Measurements from ENCODE around the gene VPS26C.
"Not testable (repeated sequence)": the region's sequence is repeated elsewhere in the genome, so short reads cannot be mapped to it uniquely, and the experiment has no call there.

Gene VPS26C

GRCh38 chr21:37227071-37228002 is 39.8 kb downstream of the VPS26C start:
- no peak overlapping the region for H3K27ac ChIP-seq
- no peak for TF ChIP-seq CTCF (conservative IDR thresholded peaks at IDR 0.05)

GRCh38 chr21:37226041-37226920 is 40.9 kb downstream of the VPS26C start:
- TF ChIP-seq CTCF (conservative IDR thresholded peaks at IDR 0.05) (no peak), ZFX (IDR thresholded peaks at IDR 0.05) (no peak)
- no peak overlapping the region for H3K27ac ChIP-seq

- H3K27ac ChIP-seq: no peak overlapping the region
- TF ChIP-seq ZFX (IDR thresholded peaks at IDR 0.05): no peak
- TF ChIP-seq CTCF (conservative IDR thresholded peaks at IDR 0.05): no peak
These were observed 42.0 kb downstream of the VPS26C start for GRCh38 chr21:37224861-37225839.

DNA sequence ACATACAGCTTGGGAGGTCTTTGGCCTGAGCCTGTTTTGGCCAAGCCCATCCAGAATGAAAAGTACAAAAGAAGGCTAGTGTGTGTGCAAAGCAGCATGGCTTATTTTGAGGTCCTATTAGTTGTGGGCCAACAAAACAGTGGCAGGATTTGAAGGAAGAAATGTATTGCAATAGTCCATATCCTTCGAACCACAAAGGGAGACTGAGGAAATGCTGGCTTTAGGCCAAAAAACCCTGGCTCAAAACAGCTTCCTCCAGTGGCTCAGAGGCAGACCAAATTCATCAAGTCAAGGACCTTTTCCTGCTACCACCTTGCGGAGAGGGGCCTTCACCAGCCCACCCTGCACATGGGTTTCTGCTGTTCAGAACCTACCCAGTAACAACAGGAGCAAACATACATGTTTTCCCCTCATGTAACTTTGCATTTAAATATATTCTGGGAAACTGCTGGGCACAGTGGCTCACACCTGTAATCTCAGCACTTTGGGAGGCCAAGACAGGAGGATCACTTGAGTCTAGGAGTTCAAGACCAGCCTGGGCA is 43.3 kb downstream of the VPS26C start:
- no peak overlapping the region for H3K27ac ChIP-seq
- no peak for TF ChIP-seq CTCF (conservative IDR thresholded peaks at IDR 0.05)
- no peak for TF ChIP-seq ZFX (IDR thresholded peaks at IDR 0.05)

DNA sequence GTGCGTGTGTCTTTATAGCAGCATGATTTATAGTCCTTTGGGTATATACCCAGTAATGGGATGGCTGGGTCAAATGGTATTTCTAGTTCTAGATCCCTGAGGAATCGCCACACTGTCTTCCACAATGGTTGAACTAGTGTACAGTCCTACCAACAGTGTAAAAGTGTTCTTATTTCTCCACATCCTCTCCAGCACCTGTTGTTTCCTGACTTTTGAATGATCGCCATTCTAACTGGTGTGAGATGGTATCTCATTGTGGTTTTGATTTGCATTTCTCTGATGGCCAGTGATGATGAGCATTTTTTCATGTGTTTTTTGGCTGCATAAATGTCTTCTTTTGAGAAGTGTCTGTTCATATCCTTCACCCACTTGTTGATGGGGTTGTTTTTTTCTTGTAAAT is 44.9 kb downstream of the VPS26C start:
- H3K27ac ChIP-seq: not testable (repeated sequence)

GRCh38 chr21:37220981-37221664 is 46.0 kb downstream of the VPS26C start:
- no peak for TF ChIP-seq CTCF (conservative IDR thresholded peaks at IDR 0.05)
- no peak for TF ChIP-seq ZFX (IDR thresholded peaks at IDR 0.05)
- no peak overlapping the region for H3K27ac ChIP-seq

All from C4-2B (cell line).